ENCODE data around the gene RILP. TPM values are rescaled to one million over a fixed set of nuclear protein-coding genes. Genes with fewer than 3 reads are reported as not detected.
A peak's percentile ranks its signal among the peaks of the same experiment; 100 is the strongest.

Gene RILP
- total RNA-seq, 4 donors from 2014 or later: 15.8 to 41.5 (median 24.0) TPM

DNA sequence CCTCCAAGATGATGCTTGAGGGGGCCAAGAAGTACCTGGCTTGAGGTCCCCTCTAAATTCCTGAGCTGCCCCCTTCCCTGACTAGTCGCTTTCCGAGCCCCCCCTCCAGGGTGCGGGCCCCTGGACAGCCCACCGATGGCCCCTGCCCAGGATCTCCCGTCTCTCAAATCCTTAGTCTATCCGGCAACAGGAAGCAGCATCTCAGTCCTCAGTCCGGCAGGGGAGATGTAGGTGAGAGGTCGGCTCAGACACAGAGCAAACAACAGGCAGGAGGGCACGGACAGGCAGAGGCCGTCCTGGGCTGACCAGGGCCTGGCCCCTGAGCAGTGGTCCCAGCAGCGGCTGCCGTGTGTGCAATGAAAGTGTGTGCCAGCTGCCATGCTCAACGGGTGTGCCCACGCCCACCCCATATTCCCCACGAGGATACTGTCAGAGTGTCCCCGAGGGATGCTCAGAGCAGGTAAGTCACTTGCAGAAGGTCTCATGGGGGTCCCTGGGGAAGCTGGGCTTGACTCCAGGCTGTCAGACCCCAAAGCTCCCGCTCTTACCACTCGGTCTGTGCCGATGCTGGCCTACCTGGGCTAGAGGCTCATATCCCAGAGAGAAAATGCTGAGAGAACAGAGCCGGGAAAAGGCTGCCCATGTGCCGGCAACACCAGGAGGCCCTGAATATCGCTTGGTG is 28.3 kb downstream of the RILP start:
- Histone ChIP-seq H3K36me3 (peaks cover 0 to 25% (median 5%) of the 10 kb centered on the region in 4 donors), H3K27ac (replicated peaks in 1 of 4) (no peak overlapping the region), H3K9me3 (no peaks in the 10 kb centered on the region), H3K4me3 (no peak overlapping the region), H3K4me1 (peaks cover 0 to 23% (median 7%) of the 10 kb centered on the region in 4 donors), H3K27me3 (no peaks in the 10 kb centered on the region)
- WGBS: 84% methylated on average over 21 of the region's 22 CpGs
- TF ChIP-seq POLR2A (IDR thresholded peaks at IDR 0.05; ENCODE audit: low read depth): no peak
- TF ChIP-seq POLR2AphosphoS5 (IDR thresholded peaks at IDR 0.05): no peak
- TF ChIP-seq EP300 (IDR thresholded peaks at IDR 0.05): no peak
- TF ChIP-seq, protein P1, sequence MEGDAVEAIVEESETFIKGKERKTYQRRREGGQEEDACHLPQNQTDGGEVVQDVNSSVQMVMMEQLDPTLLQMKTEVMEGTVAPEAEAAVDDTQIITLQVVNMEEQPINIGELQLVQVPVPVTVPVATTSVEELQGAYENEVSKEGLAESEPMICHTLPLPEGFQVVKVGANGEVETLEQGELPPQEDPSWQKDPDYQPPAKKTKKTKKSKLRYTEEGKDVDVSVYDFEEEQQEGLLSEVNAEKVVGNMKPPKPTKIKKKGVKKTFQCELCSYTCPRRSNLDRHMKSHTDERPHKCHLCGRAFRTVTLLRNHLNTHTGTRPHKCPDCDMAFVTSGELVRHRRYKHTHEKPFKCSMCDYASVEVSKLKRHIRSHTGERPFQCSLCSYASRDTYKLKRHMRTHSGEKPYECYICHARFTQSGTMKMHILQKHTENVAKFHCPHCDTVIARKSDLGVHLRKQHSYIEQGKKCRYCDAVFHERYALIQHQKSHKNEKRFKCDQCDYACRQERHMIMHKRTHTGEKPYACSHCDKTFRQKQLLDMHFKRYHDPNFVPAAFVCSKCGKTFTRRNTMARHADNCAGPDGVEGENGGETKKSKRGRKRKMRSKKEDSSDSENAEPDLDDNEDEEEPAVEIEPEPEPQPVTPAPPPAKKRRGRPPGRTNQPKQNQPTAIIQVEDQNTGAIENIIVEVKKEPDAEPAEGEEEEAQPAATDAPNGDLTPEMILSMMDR (IDR thresholded peaks at IDR 0.05): no peak
- intact Hi-C loops (cut with DNase I): no loop called here
- DNase-seq (ENCODE audit: extremely low spot score): no peak

DNA sequence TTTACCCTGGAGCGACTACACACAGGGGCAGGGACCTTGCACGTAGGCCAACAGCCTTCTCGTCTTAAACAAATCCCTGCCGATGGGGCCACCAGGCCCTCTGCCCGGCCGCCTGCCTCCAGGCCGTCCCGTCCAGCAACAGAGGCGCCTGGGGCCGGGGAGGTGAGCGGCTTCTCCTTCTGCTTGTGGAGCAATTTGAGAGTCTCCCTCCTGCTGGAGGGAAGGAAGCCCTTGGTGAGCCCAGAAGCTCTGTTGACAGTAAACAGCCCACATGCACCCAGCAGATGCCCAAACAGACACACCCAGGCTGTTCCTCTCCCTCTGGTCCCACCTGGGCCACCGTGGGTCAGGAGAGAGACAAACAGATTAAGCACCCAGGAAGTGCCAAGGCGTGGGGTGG is 29.2 kb downstream of the RILP start:
- intact Hi-C loops (cut with DNase I): no loop called here
- H3K27ac ChIP-seq (replicated peaks in 1 of 4): no peak overlapping the region
- no peak overlapping the region for H3K4me3 ChIP-seq
- TF ChIP-seq, protein P1 (IDR thresholded peaks at IDR 0.05): no peak
- TF ChIP-seq POLR2AphosphoS5 (IDR thresholded peaks at IDR 0.05) (no peak), EP300 (IDR thresholded peaks at IDR 0.05) (no peak), POLR2A (IDR thresholded peaks at IDR 0.05; ENCODE audit: low read depth) (no peak)
- peaks cover 0 to 29% (median 5%) of the 10 kb centered on the region in 4 donors for H3K36me3 ChIP-seq
- no peak for DNase-seq (ENCODE audit: extremely low spot score)
- no peaks in the 10 kb centered on the region for H3K9me3 ChIP-seq
- 80% methylated on average over 12 of the region's 13 CpGs for WGBS
- H3K4me1 ChIP-seq: peaks cover 0 to 19% (median 2%) of the 10 kb centered on the region in 4 donors
- no peaks in the 10 kb centered on the region for H3K27me3 ChIP-seq

DNA sequence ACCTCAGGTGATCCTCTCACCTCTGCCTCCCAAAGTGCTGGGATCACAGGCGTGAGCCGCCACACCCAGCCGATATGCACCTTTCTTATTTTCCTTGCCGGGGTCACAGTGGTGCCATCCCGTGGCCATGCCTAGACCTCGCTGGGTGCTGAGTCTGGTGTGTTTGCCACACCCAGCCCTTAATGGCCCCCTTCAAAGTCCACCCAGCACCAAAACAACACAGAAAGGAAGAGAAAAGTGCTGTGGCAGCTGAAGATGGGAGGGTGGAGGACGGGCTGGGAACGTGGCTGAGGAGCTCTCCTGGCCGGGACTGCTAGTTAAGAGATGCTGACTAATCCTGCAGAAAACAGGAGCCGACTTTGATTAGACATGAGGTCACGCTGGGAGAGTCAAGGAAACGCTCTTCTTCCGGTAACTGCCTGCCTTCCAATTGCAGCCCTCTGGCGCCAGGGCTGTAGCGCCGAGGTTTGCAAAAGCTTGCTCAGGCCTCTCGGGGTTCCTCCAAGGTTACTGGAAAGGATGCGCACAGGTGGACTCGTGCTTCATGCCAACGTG is 32.0 kb downstream of the RILP start:
- 74% methylated on average over 20 of the region's 20 CpGs for WGBS
- Histone ChIP-seq H3K4me3 (no peak overlapping the region), H3K27ac (replicated peaks in 1 of 4) (peak overlapping the region in 2 of 4 donors; percentile 36 to 45), H3K4me1 (peaks cover 0 to 19% (median 4%) of the 10 kb centered on the region in 4 donors), H3K9me3 (no peaks in the 10 kb centered on the region), H3K36me3 (peaks cover 0 to 46% (median 13%) of the 10 kb centered on the region in 4 donors), H3K27me3 (no peaks in the 10 kb centered on the region)
- intact Hi-C loops (cut with DNase I): no loop called here
- no peak for DNase-seq (ENCODE audit: extremely low spot score)
- TF ChIP-seq POLR2AphosphoS5 (IDR thresholded peaks at IDR 0.05): peak; percentile 12 to 30
- no peak for TF ChIP-seq EP300 (IDR thresholded peaks at IDR 0.05)
- no peak for TF ChIP-seq POLR2A (IDR thresholded peaks at IDR 0.05; ENCODE audit: low read depth)

DNA sequence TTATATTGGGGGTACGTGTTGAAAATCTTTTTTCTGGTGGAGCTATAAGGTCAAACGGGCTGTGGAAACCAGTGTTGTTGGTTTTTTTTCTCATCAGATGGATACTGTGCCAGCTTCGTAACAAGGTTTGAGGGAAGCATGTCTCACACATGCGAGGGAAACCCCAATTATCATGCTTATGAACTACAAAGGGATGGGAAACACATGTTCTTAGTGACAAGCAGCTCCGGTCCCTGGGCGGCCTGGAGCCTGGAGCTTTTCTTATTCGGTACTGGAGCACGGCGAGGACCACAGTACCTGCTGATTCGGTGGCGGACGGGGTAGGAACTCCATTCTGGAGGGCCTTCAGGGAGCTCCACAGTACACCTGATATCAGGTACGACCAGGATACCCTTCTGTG is 33.6 kb downstream of the RILP start:
- no peak overlapping the region for H3K27ac ChIP-seq (replicated peaks in 1 of 4)
- no peak for DNase-seq (ENCODE audit: extremely low spot score)
- H3K9me3 ChIP-seq: no peaks in the 10 kb centered on the region
- 78% methylated on average over 13 of the region's 13 CpGs for WGBS
- no peak overlapping the region for H3K4me3 ChIP-seq
- peaks cover 0 to 56% (median 15%) of the 10 kb centered on the region in 4 donors for H3K36me3 ChIP-seq
- H3K4me1 ChIP-seq: peaks cover 0 to 17% (median 6%) of the 10 kb centered on the region in 4 donors
- TF ChIP-seq EP300 (IDR thresholded peaks at IDR 0.05) (no peak), POLR2AphosphoS5 (IDR thresholded peaks at IDR 0.05) (no peak), POLR2A (IDR thresholded peaks at IDR 0.05; ENCODE audit: low read depth) (no peak)
- TF ChIP-seq, protein P1 (IDR thresholded peaks at IDR 0.05): no peak
- intact Hi-C loops (cut with DNase I): no loop called here
- H3K27me3 ChIP-seq: no peaks in the 10 kb centered on the region

DNA sequence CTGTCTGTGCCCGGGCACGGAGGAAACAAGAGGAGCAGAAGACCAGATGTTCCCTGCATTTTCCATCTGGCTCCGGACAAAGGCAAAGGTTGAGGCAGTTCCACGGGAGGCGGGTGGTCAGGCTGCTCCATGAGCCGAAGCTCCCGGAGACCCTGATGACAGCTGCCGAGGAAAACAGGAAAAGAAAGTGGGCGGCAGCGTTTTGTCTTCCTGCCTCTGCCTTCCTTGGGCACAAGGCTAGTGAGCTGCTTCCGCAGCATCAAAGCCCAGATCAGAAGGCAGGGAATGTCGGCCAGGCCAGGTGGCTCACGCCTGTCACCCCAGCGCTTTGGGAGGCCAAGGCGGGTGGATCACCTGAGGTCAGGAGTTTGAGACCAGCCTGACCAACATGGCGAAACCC is 37.3 kb downstream of the RILP start:
- 75% methylated on average over 11 of the region's 16 CpGs for WGBS
- intact Hi-C loops (cut with DNase I): no loop called here
- H3K9me3 ChIP-seq: no peaks in the 10 kb centered on the region

More for the DNA sequence above, 37.3 kb downstream of the RILP start:
- H3K4me3 ChIP-seq: no peak overlapping the region
- H3K27me3 ChIP-seq: no peaks in the 10 kb centered on the region
- peaks cover 0 to 44% (median 15%) of the 10 kb centered on the region in 4 donors for H3K36me3 ChIP-seq
- H3K4me1 ChIP-seq: peaks cover 0 to 16% (median 6%) of the 10 kb centered on the region in 4 donors
- TF ChIP-seq POLR2AphosphoS5 (IDR thresholded peaks at IDR 0.05) (no peak), POLR2A (IDR thresholded peaks at IDR 0.05; ENCODE audit: low read depth) (no peak), EP300 (IDR thresholded peaks at IDR 0.05) (no peak)
- TF ChIP-seq, protein P1 (IDR thresholded peaks at IDR 0.05): no peak
- DNase-seq (ENCODE audit: extremely low spot score): no peak
- peak overlapping the region in 3 of 4 donors; percentile 1 to 27 (median 21) for H3K27ac ChIP-seq (replicated peaks in 1 of 4)

All from esophagus muscularis mucosa (tissue), 4 donors.